ENCODE data around the gene JAK1. TPM values are rescaled to one million over a fixed set of nuclear protein-coding genes. Genes with fewer than 3 reads are reported as not detected.

JAK1 gene
- polyA plus RNA-seq, 2 of the 4 experiments (the other 2 are of a cell fraction), result 110 to 159 TPM

- no peak for TF ChIP-seq SMC3 (IDR thresholded peaks at IDR 0.05)
- no peak for TF ChIP-seq ZNF302 (CRISPR knock-in tag; IDR thresholded peaks at IDR 0.05)
- TF ChIP-seq FOSB (CRISPR knock-in tag; IDR thresholded peaks at IDR 0.05), result no peak
- no peak for TF ChIP-seq FOSL2 (IDR thresholded peaks at IDR 0.05)
- no peak for TF ChIP-seq FOSL2 (CRISPR knock-in tag; IDR thresholded peaks at IDR 0.05)
- TF ChIP-seq POLR2A (IDR thresholded peaks at IDR 0.05; ENCODE audit: low read length), result no peak
These were observed 102.1 kb downstream of the JAK1 start (continued) for GRCh38 chr1:64864018-64864940.

- Histone ChIP-seq H3K4me3 (no peak overlapping the region), H3K4me1 (peaks cover 9% of the 10 kb centered on the region), H3K4me2 (no peak overlapping the region), H3K9me3 (no peaks in the 10 kb centered on the region), H3K27ac (no peak overlapping the region)
- peak; percentile 21 to 55; a peak in 2 of 5 replicates for TF ChIP-seq RAD21 (conservative IDR thresholded peaks at IDR 0.05 in 1 of 2, IDR thresholded peaks at IDR 0.05 in 1 of 2)
- no peak for TF ChIP-seq EP300 (IDR thresholded peaks at IDR 0.05)
- FAIRE-seq (no peak), ATAC-seq (peak; percentile 71 to 76; a peak in 4 of 6 replicates), DNase-seq (ENCODE audit: low read depth in 1 of 2, low spot score in 1 of 2) (peak in 1 of 2 experiments; percentile 28)
- POLR2A ChIA-PET, result interaction anchor here (1.3 kb wide), 1 partner anchor 105 kb away, joined by 5 read pairs; the partner anchor contains the start of gene JAK1
- CTCF ChIA-PET, result interaction anchor here (1.1 to 1.8 kb wide), 2 partner anchors 8 to 16 kb away, joined by 3 to 5 read pairs; no protein-coding TSS in a partner anchor
- WGBS (ENCODE audit: missing lambda C conversion rate), result 65% methylated on average over 4 of the region's 4 CpGs
These were observed 104.7 kb downstream of the JAK1 start for GRCh38 chr1:64861611-64862010.

- Histone ChIP-seq H3K27ac (no peak overlapping the region), H3K4me2 (no peak overlapping the region), H3K4me1 (no peaks in the 10 kb centered on the region), H3K4me3 (no peak overlapping the region), H3K9me3 (no peaks in the 10 kb centered on the region)
- DNase-seq (ENCODE audit: low read depth in 1 of 2, low spot score in 1 of 2) (no peak), FAIRE-seq (no peak), ATAC-seq (no peak)
- no peak for TF ChIP-seq MAX (IDR thresholded peaks at IDR 0.05)
- CTCF ChIA-PET, result interaction anchor here (1.3 kb wide), 1 partner anchor 37 kb away, joined by 3 read pairs; no protein-coding TSS in a partner anchor
- WGBS (ENCODE audit: missing lambda C conversion rate), result 91% methylated on average over 4 of the region's 4 CpGs
- POLR2A ChIA-PET, result no interaction called here
These were observed 109.0 kb downstream of the JAK1 start for GRCh38 chr1:64857347-64857746.

- H3K4me3 ChIP-seq, result no peak overlapping the region
- H3K4me2 ChIP-seq, result no peak overlapping the region
- ChIA-PET CTCF (interaction anchor here (1.3 kb wide), 1 partner anchor 38 kb away, joined by 3 read pairs; no protein-coding TSS in a partner anchor), POLR2A (no interaction called here)
- TF ChIP-seq ESRRA (IDR thresholded peaks at IDR 0.05; ENCODE audit: borderline replicate concordance, low read length) (no peak), NFE2L2 (conservative IDR thresholded peaks at IDR 0.05; ENCODE audit: low read length) (no peak), RNF2 (IDR thresholded peaks at IDR 0.05; ENCODE audit: borderline replicate concordance, low read depth) (no peak), MAFK (IDR thresholded peaks at IDR 0.05; ENCODE audit: partially characterized antibody) (no peak), RAD21 (conservative IDR thresholded peaks at IDR 0.05 in 1 of 2, IDR thresholded peaks at IDR 0.05 in 1 of 2) (no peak), USF2 (IDR thresholded peaks at IDR 0.05) (no peak), GATA3 (IDR thresholded peaks at IDR 0.05; ENCODE audit: borderline replicate concordance) (no peak), JUN (IDR thresholded peaks at IDR 0.05) (no peak), BHLHE40 (IDR thresholded peaks at IDR 0.05; ENCODE audit: low read depth, low read length) (no peak), FOSB (CRISPR knock-in tag; IDR thresholded peaks at IDR 0.05) (no peak), BCL3 (IDR thresholded peaks at IDR 0.05) (no peak), HEYL (CRISPR knock-in tag; IDR thresholded peaks at IDR 0.05) (no peak), HMGXB4 (CRISPR knock-in tag; IDR thresholded peaks at IDR 0.05; ENCODE audit: borderline replicate concordance) (no peak), HOXB13 (CRISPR knock-in tag; IDR thresholded peaks at IDR 0.05; ENCODE audit: low read depth) (no peak), EHF (CRISPR knock-in tag; IDR thresholded peaks at IDR 0.05) (no peak), CTCF (IDR thresholded peaks at IDR 0.05) (no peak), HDAC2 (IDR thresholded peaks at IDR 0.05) (no peak), RARB (CRISPR knock-in tag; IDR thresholded peaks at IDR 0.05) (no peak), EP300 (IDR thresholded peaks at IDR 0.05) (no peak)
- ATAC-seq (no peak), FAIRE-seq (no peak), DNase-seq (ENCODE audit: low read depth in 1 of 2, low spot score in 1 of 2) (no peak)
- no peaks in the 10 kb centered on the region for H3K4me1 ChIP-seq
- peak overlapping the region in 1 of 2 experiments; percentile 31; a peak in 1 of 6 replicates for H3K27ac ChIP-seq
- H3K9me3 ChIP-seq, result no peaks in the 10 kb centered on the region
- 88% methylated on average over 10 of the region's 10 CpGs for WGBS (ENCODE audit: missing lambda C conversion rate)
These were observed 109.8 kb downstream of the JAK1 start for GRCh38 chr1:64856553-64856952.
